ENCODE data around the gene DCST1.
"Not testable (repeated sequence)": the region's sequence is repeated elsewhere in the genome, so short reads cannot be mapped to it uniquely, and the experiment has no call there.

Gene DCST1

GRCh38 chr1:155033524-155033923 lies at the start of gene DCST1, which contains the start of gene DCST2:
Gene DCST1, plus strand, starts transcription at chr1:155033824. Its CDS starts 213 bp downstream, at chr1:155034037.
Gene DCST2, minus strand, starts transcription at chr1:155033781. Its CDS starts 80 bp downstream, at chr1:155033701.
- DNase-seq (ENCODE audit: insufficient read length, low spot score) = no peak
- no peak for FAIRE-seq

GRCh38 chr1:154986736-154987135 lies 46.9 kb upstream of the DCST1 start:
- FAIRE-seq = not testable (repeated sequence)

GRCh38 chr1:154987326-154987725 lies 46.3 kb upstream of the DCST1 start:
- DNase-seq (ENCODE audit: insufficient read length, low spot score) (no peak), FAIRE-seq (no peak)

More at GRCh38 chr1:154986736-154987135, 46.9 kb upstream of the DCST1 start:
- not testable (repeated sequence) for DNase-seq (ENCODE audit: insufficient read length, low spot score)

GRCh38 chr1:154988058-154988954 lies 45.3 kb upstream of the DCST1 start:
- DNase-seq (ENCODE audit: insufficient read length, low spot score) (no peak), FAIRE-seq (no peak)

- FAIRE-seq (no peak), DNase-seq (ENCODE audit: insufficient read length, low spot score) (no peak)
These were observed 44.3 kb upstream of the DCST1 start for GRCh38 chr1:154989195-154989860.

- DNase-seq (ENCODE audit: insufficient read length, low spot score) (no peak), FAIRE-seq (no peak)
These were observed 43.3 kb upstream of the DCST1 start for GRCh38 chr1:154990276-154990675.

- FAIRE-seq (no peak), DNase-seq (ENCODE audit: insufficient read length, low spot score) (no peak)
These were observed 40.7 kb upstream of the DCST1 start for GRCh38 chr1:154992721-154993571.

GRCh38 chr1:154993572-154994268 lies 39.9 kb upstream of the DCST1 start, which contains the start of gene LENEP:
Gene LENEP, plus strand, starts transcription at chr1:154993586. Its CDS starts 22 bp downstream, at chr1:154993608.
- DNase-seq (ENCODE audit: insufficient read length, low spot score) = no peak
- no peak for FAIRE-seq

GRCh38 chr1:154994269-154994587 lies 39.4 kb upstream of the DCST1 start:
- FAIRE-seq = no peak
- DNase-seq (ENCODE audit: insufficient read length, low spot score) = no peak

GRCh38 chr1:154994591-154994990 lies 39.0 kb upstream of the DCST1 start:
- DNase-seq (ENCODE audit: insufficient read length, low spot score) (no peak), FAIRE-seq (no peak)

- FAIRE-seq = not testable (repeated sequence)
These were observed 38.2 kb upstream of the DCST1 start for GRCh38 chr1:154995301-154995983.

GRCh38 chr1:154996966-154997701 lies 36.5 kb upstream of the DCST1 start:
- no peak for FAIRE-seq
- no peak for DNase-seq (ENCODE audit: insufficient read length, low spot score)

More at GRCh38 chr1:154995301-154995983, 38.2 kb upstream of the DCST1 start:
- DNase-seq (ENCODE audit: insufficient read length, low spot score) = not testable (repeated sequence)

GRCh38 chr1:154998201-154998780 lies 35.3 kb upstream of the DCST1 start:
- no peak for DNase-seq (ENCODE audit: insufficient read length, low spot score)
- FAIRE-seq = no peak

- FAIRE-seq = peak; percentile 92
These were observed 34.6 kb upstream of the DCST1 start for GRCh38 chr1:154998818-154999570.

GRCh38 chr1:154999571-155000410 lies 33.8 kb upstream of the DCST1 start:
- FAIRE-seq (peak; percentile 28), DNase-seq (ENCODE audit: insufficient read length, low spot score) (no peak)

More at GRCh38 chr1:154998818-154999570, 34.6 kb upstream of the DCST1 start:
- DNase-seq (ENCODE audit: insufficient read length, low spot score) = peak; percentile 80

- DNase-seq (ENCODE audit: insufficient read length, low spot score) (no peak), FAIRE-seq (no peak)
These were observed 33.3 kb upstream of the DCST1 start for GRCh38 chr1:155000411-155000725.

All from GM19239 (cell line).